GM12878 (cell line): ENCODE results near the gene MCM5. TPM values are rescaled to one million over a fixed set of nuclear protein-coding genes. Genes with fewer than 3 reads are reported as not detected.

ENCODE experiments used
- ATAC-seq: fragments of 200-7000 bp; cut with Tn5 transposase; 3 replicates; pipeline ENCODE4 v1.9.1; 2020; ENCODE audit warnings: mild to moderate bottlenecking, moderate library complexity
- BruUV-seq: library from RNA; stranded (reverse); fragments of 400-500 nt; replicated peaks from 2 replicates; lab custom pipeline; 2021; lab: Mats Ljungman, UMichigan
- CTCF ChIA-PET: fragments of 300-600 bp; sonication (Branson Sonifier 250); formaldehyde crosslinking; extraction: SDS; loops from one replicate; lab custom pipeline; 2021; ENCODE audit warnings: inconsistent platforms; lab: Yijun Ruan, JAX
- POLR2A ChIA-PET: fragments of 350-600 bp; formaldehyde crosslinking; extraction: SDS; loops from one replicate; lab custom pipeline; 2021; ENCODE audit warnings: inconsistent platforms; lab: Charles Lee
- RAD21 ChIA-PET: fragments of 300-600 bp; sonication (Branson Sonifier 250); formaldehyde crosslinking; loops from one replicate; lab custom pipeline; 2023; ENCODE audit warnings: antibody characterized with exemption; ENCODE audit not compliant: unreplicated experiment; lab: Charles Lee
- SMC1A ChIA-PET: fragments of 300-600 bp; sonication (Branson Sonifier 250); formaldehyde crosslinking; loops from one replicate; lab custom pipeline; 2023; ENCODE audit not compliant: unreplicated experiment, uncharacterized antibody; lab: Charles Lee
- DNase-seq: peaks from one replicate; pipeline ENCODE4 v3.0.0-alpha.2; 2011; ENCODE audit warnings: low read depth, low spot score
- FAIRE-seq: peaks from 3 replicates; lab custom pipeline; 2011; peaks lifted over from hg19 to GRCh38; lab: Jason Lieb, UNC
- H2AFZ ChIP-seq: 2 replicates; pipeline ENCODE4 v1.6.0; 2011; ENCODE audit warnings: low read depth, low read length, control low read depth; ENCODE audit not compliant: control insufficient read depth
- H3K27ac ChIP-seq: 2 replicates; pipeline ENCODE4 v1.5.1; 2011; ENCODE audit warnings: control low read depth; ENCODE audit not compliant: control insufficient read depth, insufficient read depth
- H3K27me3 ChIP-seq, 2 experiments: replicated peaks in 1 of 2; 2 replicates each; pipeline versions ENCODE4 v1.6.0 to v1.6.1; 2011; ENCODE audit warnings: low read length in 1 of 2; ENCODE audit not compliant: control insufficient read depth in 2 of 2, insufficient read depth in 2 of 2
- H3K36me3 ChIP-seq, 2 experiments: 2 replicates each; pipeline ENCODE4 v1.5.1; 2011; ENCODE audit warnings: low read length in 1 of 2; ENCODE audit not compliant: control insufficient read depth in 2 of 2, insufficient read depth in 2 of 2
- H3K4me1 ChIP-seq: 2 replicates; pipeline ENCODE4 v1.6.1; 2011; ENCODE audit warnings: mild to moderate bottlenecking, low read length, moderate library complexity, mixed read lengths; ENCODE audit not compliant: control insufficient read depth, insufficient read depth
- H3K4me2 ChIP-seq: 2 replicates; pipeline ENCODE4 v1.6.0; 2011; ENCODE audit warnings: control low read depth; ENCODE audit not compliant: control insufficient read depth, insufficient read depth
- H3K4me3 ChIP-seq: fragments of 200-600 bp; sonication (generic); 2 replicates; pipeline ENCODE4 v1.5.1; 2016
- H3K79me2 ChIP-seq: 2 replicates; pipeline ENCODE4 v1.6.0; 2011; ENCODE audit warnings: low read length; ENCODE audit not compliant: control insufficient read depth, insufficient read depth
- H3K9ac ChIP-seq: 2 replicates; pipeline ENCODE4 v1.8.0; 2011; ENCODE audit warnings: low read length, control low read depth, mixed read lengths; ENCODE audit not compliant: control insufficient read depth, insufficient read depth
- H3K9me3 ChIP-seq: replicated peaks from 3 replicates; pipeline ENCODE4 v1.5.1; 2011; ENCODE audit warnings: mild to moderate bottlenecking, low read length; ENCODE audit not compliant: control insufficient read depth, insufficient read depth
- H4K20me1 ChIP-seq: 2 replicates; pipeline ENCODE4 v1.6.0; 2011; ENCODE audit not compliant: control insufficient read depth, insufficient read depth
- CTCF ChIP-seq, 3 experiments: IDR thresholded peaks in 2 of 3; conservative IDR thresholded peaks in 1 of 3; 2 replicates each; pipeline ENCODE4 v1.5.1; 2011; ENCODE audit warnings: low read depth in 3 of 3, low read length in 3 of 3, mild to moderate bottlenecking in 3 of 3, control low read depth in 2 of 3, moderate library complexity in 2 of 3, inconsistent platforms in 1 of 3, mixed read lengths in 1 of 3; ENCODE audit not compliant: control insufficient read depth in 2 of 3, insufficient read depth in 1 of 3; ENCODE audit errors: extremely low read depth in 1 of 3
- EGR1 ChIP-seq, 2 experiments: IDR thresholded peaks; 1 replicate in 1 of 2; 2 replicates in 1 of 2; pipeline ENCODE4 v1.6.1; 2011 to 2012; ENCODE audit warnings: low read depth in 2 of 2, low read length in 2 of 2, borderline replicate concordance in 1 of 2, mild to moderate bottlenecking in 1 of 2, moderate library complexity in 1 of 2
- JUNB ChIP-seq: IDR thresholded peaks from 2 replicates; pipeline ENCODE4 v1.6.1; 2016; ENCODE audit warnings: antibody characterized with exemption, mild to moderate bottlenecking
- LARP7 ChIP-seq: fragments of 450-650 bp; IDR thresholded peaks from 2 replicates; pipeline ENCODE4 v1.6.1; 2017; ENCODE audit warnings: mild to moderate bottlenecking
- PML ChIP-seq: IDR thresholded peaks from 2 replicates; pipeline ENCODE4 v1.6.1; 2012; ENCODE audit warnings: low read length, inconsistent platforms
- POLR2AphosphoS5 ChIP-seq: IDR thresholded peaks from 2 replicates; pipeline ENCODE4 v1.6.1; 2011; ENCODE audit warnings: mild to moderate bottlenecking, low read length, inconsistent platforms
- SMARCA5 ChIP-seq: fragments of 450-650 bp; IDR thresholded peaks from 2 replicates; pipeline ENCODE4 v1.6.1; 2017; ENCODE audit warnings: mild to moderate bottlenecking
- ZNF217 ChIP-seq: fragments of 450-650 bp; IDR thresholded peaks from 2 replicates; pipeline ENCODE4 v1.6.1; 2017; ENCODE audit warnings: antibody characterized with exemption, mild to moderate bottlenecking
- WGBS: methylation state at CpG from one replicate; pipeline ENCODE4 v1.1.6; 2016; ENCODE audit warnings: low lambda C conversion rate; ENCODE audit not compliant: insufficient replicate concordance, insufficient coverage; ENCODE audit errors: missing lambda C conversion rate; 5-methylcytosine and 5-hydroxymethylcytosine counted together
- in situ Hi-C: fragments of 300-500 bp; cut with MboI; formaldehyde crosslinking; loops from 9 replicates; pipeline ENCODE4 v1.14.3; 2018; ENCODE audit warnings: mixed read lengths
- intact Hi-C: fragments of 100-400 bp; cut with micrococcal nuclease; formaldehyde crosslinking; loops from one replicate; pipeline ENCODE4 v1.14.2; 2022; ENCODE audit not compliant: unreplicated experiment
- polyA plus RNA-seq, 11 experiments: library from polyadenylated mRNA; depleted of rRNA in 4 of 11; unstranded in 6 of 11; stranded (reverse) in 5 of 11; fragments of >200 nt; fragmentation: Nextera tagmentation in 4 of 11; fragmentation: Illumina TruSeq in 1 of 11; extraction: Ambion mirVana in 4 of 11; extraction: Trizol in 1 of 11; gene quantifications; 1 replicate in 1 of 11; 2 replicates in 10 of 11; pipeline versions ENCODE4 v1.2.1 to v1.2.3, GENCODE V29; 2011 to 2016; ENCODE audit warnings: inconsistent platforms in 2 of 11, missing spikeins in 2 of 11, low read depth in 1 of 11
- total RNA-seq, 4 experiments: library from RNA; depleted of rRNA in 3 of 4; stranded (reverse); fragments of >200 nt in 3 of 4; fragmentation: Illumina TruSeq in 1 of 4; extraction: Trizol in 1 of 4; gene quantifications; 2 replicates each; pipeline versions ENCODE4 v1.2.1 to v1.2.3, GENCODE V29; 2013 to 2021

The MCM5 gene
- total and polyA plus RNA-seq, 10 of the 15 experiments (the other 5 are each of a cell fraction or from before 2014, with no cell fraction given): 14.1 to 360 (median 164) TPM

GRCh38 chr22:35410663-35411034 lies 10.7 kb downstream of the MCM5 start:
- Histone ChIP-seq H3K36me3 (peaks cover 31 to 49% of the 10 kb centered on the region in 2 experiments), H2AFZ (no peak overlapping the region; the same call in 1 of the 2 replicates), H3K9ac (peak overlapping the region; percentile 48), H3K4me2 (peak overlapping the region; percentile 70), H3K27me3 (no peaks in the 10 kb centered on the region), H4K20me1 (no peaks in the 10 kb centered on the region), H3K4me1 (peaks cover 27% of the 10 kb centered on the region), H3K27ac (peak overlapping the region; percentile 83), H3K4me3 (peak overlapping the region; percentile 45; the same call in 1 of the 2 replicates), H3K9me3 (no peaks in the 10 kb centered on the region), H3K79me2 (peaks cover 5% of the 10 kb centered on the region)
- no peak for TF ChIP-seq JUNB
- 0 out of 6 replicates have a peak, but pooled peaks of 1 of the 3 experiments have one; percentile 18 for TF ChIP-seq CTCF (IDR thresholded peaks at IDR 0.05 in 2 of 3, conservative IDR thresholded peaks at IDR 0.05 in 1 of 3; ENCODE audit: control insufficient read depth in 2 of 3, extremely low read depth in 1 of 3, insufficient read depth in 1 of 3, low read depth in 3 of 3, low read length in 3 of 3)
- no peak for TF ChIP-seq EGR1 (IDR thresholded peaks at IDR 0.05; ENCODE audit: borderline replicate concordance in 1 of 2, low read depth in 2 of 2, low read length in 2 of 2)
- 0 out of 2 replicates have a peak, but pooled peaks have one; percentile 57 for TF ChIP-seq PML
- peak; percentile 49; the same call in 1 of the 2 replicates for TF ChIP-seq ZNF217
- TF ChIP-seq SMARCA5: peak; percentile 98
- peak; percentile 10; the same call in 1 of the 2 replicates for TF ChIP-seq LARP7
- 0 out of 2 replicates have a peak, but pooled peaks have one; percentile 44 for TF ChIP-seq POLR2AphosphoS5
- ChIA-PET SMC1A (interaction anchor here (0.7 to 5.1 kb wide), 21 partner anchors 10 to 238 kb away, joined by 3 to 79 read pairs (median 5); partner anchors contain the start of genes APOL6, MCM5 and TOM1), CTCF (interaction anchor here (0.6 to 6.1 kb wide), 24 partner anchors 10 to 512 kb away, joined by 3 to 78 read pairs (median 5); partner anchors contain the start of genes HMOX1 and TOM1), RAD21 (interaction anchor here (0.7 to 6.3 kb wide), 20 partner anchors 9 to 217 kb away, joined by 3 to 112 read pairs (median 8); partner anchors contain the start of genes HMOX1 and MCM5), POLR2A (interaction anchor here (1.0 to 4.5 kb wide), 11 partner anchors 9 to 102 kb away, joined by 3 to 46 read pairs (median 14); partner anchors contain the start of genes HMOX1 and MCM5)
- no TSS peak for BruUV-seq
- 3% methylated on average over 6 of the region's 6 CpGs for WGBS
- no peak for DNase-seq
- in situ Hi-C loops (loop anchor here (25.0 kb wide), 1 partner anchor 1102 kb away; the partner anchor contains the start of gene FOXRED2), intact Hi-C loops (loop anchor here (1.0 to 5.0 kb wide), 4 partner anchors 34 to 172 kb away; no protein-coding TSS in a partner anchor)
- peak; percentile 1; the same call in 2 of the 3 replicates for ATAC-seq
- peak; percentile 84 for FAIRE-seq
